ENCODE measurements around the gene TSPAN7.

DNA sequence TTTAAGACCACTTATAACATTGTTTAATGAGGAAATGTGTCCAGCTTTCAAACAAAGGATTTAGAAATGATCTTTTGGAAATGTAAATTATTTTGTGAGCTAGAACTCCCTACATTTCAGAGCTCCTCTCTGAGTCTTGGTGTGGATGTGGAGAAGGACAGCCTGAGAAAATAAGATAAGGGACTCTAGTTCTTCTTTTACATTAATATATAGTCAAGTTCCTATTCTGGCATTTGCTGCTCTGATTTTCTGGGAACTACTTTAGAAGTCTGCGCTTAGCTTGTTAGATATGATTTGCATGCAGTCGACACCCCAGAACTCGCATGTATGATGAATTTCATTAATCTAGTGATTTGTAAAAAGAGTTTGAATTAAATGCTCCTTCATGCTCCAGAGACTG, 45.5 kb downstream of the TSPAN7 start:
- no peak for TF ChIP-seq TOX (CRISPR knock-in tag; IDR thresholded peaks at IDR 0.05; ENCODE audit: borderline replicate concordance)
- TF ChIP-seq, protein P1, sequence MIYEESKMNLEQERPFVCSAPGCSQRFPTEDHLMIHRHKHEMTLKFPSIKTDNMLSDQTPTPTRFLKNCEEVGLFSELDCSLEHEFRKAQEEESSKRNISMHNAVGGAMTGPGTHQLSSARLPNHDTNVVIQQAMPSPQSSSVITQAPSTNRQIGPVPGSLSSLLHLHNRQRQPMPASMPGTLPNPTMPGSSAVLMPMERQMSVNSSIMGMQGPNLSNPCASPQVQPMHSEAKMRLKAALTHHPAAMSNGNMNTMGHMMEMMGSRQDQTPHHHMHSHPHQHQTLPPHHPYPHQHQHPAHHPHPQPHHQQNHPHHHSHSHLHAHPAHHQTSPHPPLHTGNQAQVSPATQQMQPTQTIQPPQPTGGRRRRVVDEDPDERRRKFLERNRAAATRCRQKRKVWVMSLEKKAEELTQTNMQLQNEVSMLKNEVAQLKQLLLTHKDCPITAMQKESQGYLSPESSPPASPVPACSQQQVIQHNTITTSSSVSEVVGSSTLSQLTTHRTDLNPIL (CRISPR knock-in tag; IDR thresholded peaks at IDR 0.05; ENCODE audit: low read depth): no peak
- TF ChIP-seq ZC3H10 (CRISPR knock-in tag; IDR thresholded peaks at IDR 0.05): no peak
- TF ChIP-seq, protein P2, sequence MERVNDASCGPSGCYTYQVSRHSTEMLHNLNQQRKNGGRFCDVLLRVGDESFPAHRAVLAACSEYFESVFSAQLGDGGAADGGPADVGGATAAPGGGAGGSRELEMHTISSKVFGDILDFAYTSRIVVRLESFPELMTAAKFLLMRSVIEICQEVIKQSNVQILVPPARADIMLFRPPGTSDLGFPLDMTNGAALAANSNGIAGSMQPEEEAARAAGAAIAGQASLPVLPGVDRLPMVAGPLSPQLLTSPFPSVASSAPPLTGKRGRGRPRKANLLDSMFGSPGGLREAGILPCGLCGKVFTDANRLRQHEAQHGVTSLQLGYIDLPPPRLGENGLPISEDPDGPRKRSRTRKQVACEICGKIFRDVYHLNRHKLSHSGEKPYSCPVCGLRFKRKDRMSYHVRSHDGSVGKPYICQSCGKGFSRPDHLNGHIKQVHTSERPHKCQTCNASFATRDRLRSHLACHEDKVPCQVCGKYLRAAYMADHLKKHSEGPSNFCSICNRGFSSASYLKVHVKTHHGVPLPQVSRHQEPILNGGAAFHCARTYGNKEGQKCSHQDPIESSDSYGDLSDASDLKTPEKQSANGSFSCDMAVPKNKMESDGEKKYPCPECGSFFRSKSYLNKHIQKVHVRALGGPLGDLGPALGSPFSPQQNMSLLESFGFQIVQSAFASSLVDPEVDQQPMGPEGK (CRISPR knock-in tag; IDR thresholded peaks at IDR 0.05; ENCODE audit: borderline replicate concordance): no peak
- TF ChIP-seq, protein P3, sequence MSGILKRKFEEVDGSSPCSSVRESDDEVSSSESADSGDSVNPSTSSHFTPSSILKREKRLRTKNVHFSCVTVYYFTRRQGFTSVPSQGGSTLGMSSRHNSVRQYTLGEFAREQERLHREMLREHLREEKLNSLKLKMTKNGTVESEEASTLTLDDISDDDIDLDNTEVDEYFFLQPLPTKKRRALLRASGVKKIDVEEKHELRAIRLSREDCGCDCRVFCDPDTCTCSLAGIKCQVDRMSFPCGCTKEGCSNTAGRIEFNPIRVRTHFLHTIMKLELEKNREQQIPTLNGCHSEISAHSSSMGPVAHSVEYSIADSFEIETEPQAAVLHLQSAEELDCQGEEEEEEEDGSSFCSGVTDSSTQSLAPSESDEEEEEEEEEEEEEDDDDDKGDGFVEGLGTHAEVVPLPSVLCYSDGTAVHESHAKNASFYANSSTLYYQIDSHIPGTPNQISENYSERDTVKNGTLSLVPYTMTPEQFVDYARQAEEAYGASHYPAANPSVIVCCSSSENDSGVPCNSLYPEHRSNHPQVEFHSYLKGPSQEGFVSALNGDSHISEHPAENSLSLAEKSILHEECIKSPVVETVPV (CRISPR knock-in tag; IDR thresholded peaks at IDR 0.05): no peak
- TF ChIP-seq ZNF565 (CRISPR knock-in tag; conservative IDR thresholded peaks at IDR 0.05; ENCODE audit: low read depth): no peak
- TF ChIP-seq, protein P4, sequence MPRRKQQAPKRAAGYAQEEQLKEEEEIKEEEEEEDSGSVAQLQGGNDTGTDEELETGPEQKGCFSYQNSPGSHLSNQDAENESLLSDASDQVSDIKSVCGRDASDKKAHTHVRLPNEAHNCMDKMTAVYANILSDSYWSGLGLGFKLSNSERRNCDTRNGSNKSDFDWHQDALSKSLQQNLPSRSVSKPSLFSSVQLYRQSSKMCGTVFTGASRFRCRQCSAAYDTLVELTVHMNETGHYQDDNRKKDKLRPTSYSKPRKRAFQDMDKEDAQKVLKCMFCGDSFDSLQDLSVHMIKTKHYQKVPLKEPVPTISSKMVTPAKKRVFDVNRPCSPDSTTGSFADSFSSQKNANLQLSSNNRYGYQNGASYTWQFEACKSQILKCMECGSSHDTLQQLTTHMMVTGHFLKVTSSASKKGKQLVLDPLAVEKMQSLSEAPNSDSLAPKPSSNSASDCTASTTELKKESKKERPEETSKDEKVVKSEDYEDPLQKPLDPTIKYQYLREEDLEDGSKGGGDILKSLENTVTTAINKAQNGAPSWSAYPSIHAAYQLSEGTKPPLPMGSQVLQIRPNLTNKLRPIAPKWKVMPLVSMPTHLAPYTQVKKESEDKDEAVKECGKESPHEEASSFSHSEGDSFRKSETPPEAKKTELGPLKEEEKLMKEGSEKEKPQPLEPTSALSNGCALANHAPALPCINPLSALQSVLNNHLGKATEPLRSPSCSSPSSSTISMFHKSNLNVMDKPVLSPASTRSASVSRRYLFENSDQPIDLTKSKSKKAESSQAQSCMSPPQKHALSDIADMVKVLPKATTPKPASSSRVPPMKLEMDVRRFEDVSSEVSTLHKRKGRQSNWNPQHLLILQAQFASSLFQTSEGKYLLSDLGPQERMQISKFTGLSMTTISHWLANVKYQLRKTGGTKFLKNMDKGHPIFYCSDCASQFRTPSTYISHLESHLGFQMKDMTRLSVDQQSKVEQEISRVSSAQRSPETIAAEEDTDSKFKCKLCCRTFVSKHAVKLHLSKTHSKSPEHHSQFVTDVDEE (CRISPR knock-in tag; IDR thresholded peaks at IDR 0.05): no peak
- no peak for TF ChIP-seq ZFP3 (CRISPR knock-in tag; IDR thresholded peaks at IDR 0.05)
- TF ChIP-seq PPARA (CRISPR knock-in tag; IDR thresholded peaks at IDR 0.05; ENCODE audit: borderline replicate concordance): no peak

All from SK-N-SH treated with all-trans-retinoic acid at 6 μM for 48 hours (cell line).